RWPE2 (cell line): ENCODE results near the gene BOD1L1.

Experiments
- ATAC-seq: fragments of 200-7000 bp; cut with Tn5 transposase; 3 replicates; pipeline ENCODE4 v1.9.1; 2021; ENCODE audit warnings: low read depth
- DNase-seq: peaks from one replicate; pipeline ENCODE4 v3.0.0-alpha.2; 2020; ENCODE audit warnings: low spot score
- H3K27ac ChIP-seq: fragments of 450-650 bp; 2 replicates; pipeline ENCODE4 v1.5.1; 2017; ENCODE audit warnings: mild to moderate bottlenecking; ENCODE audit not compliant: poor library complexity, severe bottlenecking
- H3K27me3 ChIP-seq: fragments of 250-450 bp; sonication (Bioruptor Pico); 2 replicates; pipeline ENCODE4 v1.5.1; 2021; ENCODE audit warnings: mild to moderate bottlenecking, moderate library complexity; ENCODE audit not compliant: insufficient read depth, poor library complexity, severe bottlenecking
- H3K36me3 ChIP-seq: fragments of 250-450 bp; sonication (Bioruptor Pico); 2 replicates; pipeline ENCODE4 v1.5.1; 2020; ENCODE audit warnings: low read depth, mild to moderate bottlenecking, moderate library complexity
- H3K4me1 ChIP-seq: fragments of 250-450 bp; sonication (Bioruptor Pico); 2 replicates; pipeline ENCODE4 v1.5.1; 2021; ENCODE audit warnings: mild to moderate bottlenecking, moderate library complexity; ENCODE audit not compliant: insufficient read depth, poor library complexity, severe bottlenecking
- H3K4me3 ChIP-seq: fragments of 250-450 bp; sonication (Bioruptor Pico); 2 replicates; pipeline ENCODE4 v1.5.1; 2021; ENCODE audit warnings: mild to moderate bottlenecking, moderate library complexity; ENCODE audit not compliant: severe bottlenecking
- H3K9me3 ChIP-seq: fragments of 250-450 bp; sonication (Bioruptor Pico); 2 replicates; pipeline ENCODE4 v1.5.1; 2021; ENCODE audit warnings: mild to moderate bottlenecking, moderate library complexity; ENCODE audit not compliant: severe bottlenecking
- CTCF ChIP-seq: fragments of 450-650 bp; IDR thresholded peaks from one replicate; pipeline ENCODE4 v1.5.1; 2017; ENCODE audit warnings: mild to moderate bottlenecking, moderate library complexity; ENCODE audit not compliant: poor library complexity, severe bottlenecking

The BOD1L1 gene

DNA sequence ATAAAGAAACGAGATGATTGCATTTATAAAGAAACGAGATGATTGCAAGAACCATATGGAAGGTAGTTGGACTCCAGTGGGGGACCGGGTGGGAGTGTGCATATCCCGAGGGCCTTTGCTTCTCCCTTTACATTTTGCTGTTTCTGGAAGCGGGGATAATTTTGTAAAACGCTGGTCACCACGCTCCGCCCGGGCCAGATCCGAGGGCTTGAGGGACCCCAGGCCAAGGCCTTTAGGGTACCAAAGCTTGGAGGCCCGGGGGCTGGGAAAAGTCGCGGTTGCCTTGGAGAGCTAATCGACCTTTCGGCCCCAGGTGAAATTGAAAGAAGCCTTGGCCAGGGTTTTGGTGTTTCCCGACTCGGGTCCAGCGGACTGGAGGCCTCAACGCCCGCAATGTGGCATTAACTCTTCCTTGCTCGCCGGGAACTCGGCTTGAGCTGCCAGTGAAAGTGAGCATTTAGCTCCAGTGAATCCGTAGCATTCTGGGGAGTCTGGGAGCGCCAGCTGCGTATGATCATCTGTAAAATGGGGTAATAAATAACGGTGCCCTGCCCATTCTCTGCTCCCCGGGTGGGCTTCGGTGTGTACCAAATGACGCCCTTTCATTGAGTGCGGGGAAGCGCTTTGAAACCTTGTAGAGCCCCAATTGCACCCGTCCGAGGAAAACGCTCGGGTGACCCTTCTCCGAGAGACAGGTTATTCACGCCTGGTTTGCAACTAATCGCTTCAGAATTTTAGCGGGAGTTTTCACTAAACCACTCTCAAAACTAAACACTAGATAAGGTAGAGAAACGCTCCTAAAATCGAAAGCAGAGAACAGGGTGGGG is 87.7 kb downstream of the BOD1L1 start:
- no peak overlapping the region for H3K4me3 ChIP-seq
- H3K4me1 ChIP-seq = no peaks in the 10 kb centered on the region
- no peaks in the 10 kb centered on the region for H3K9me3 ChIP-seq
- TF ChIP-seq CTCF = no peak
- H3K27me3 ChIP-seq = peaks cover 98% of the 10 kb centered on the region
- no peak overlapping the region for H3K27ac ChIP-seq
- no peaks in the 10 kb centered on the region for H3K36me3 ChIP-seq
- ATAC-seq (no peak), DNase-seq (no peak)

- H3K4me1 ChIP-seq = no peaks in the 10 kb centered on the region
These were observed 88.4 kb downstream of the BOD1L1 start for GRCh38 chr4:13539047-13539618.

GRCh38 chr4:13538427-13538973 is 89.0 kb downstream of the BOD1L1 start:
- Histone ChIP-seq H3K36me3 (no peaks in the 10 kb centered on the region), H3K4me1 (no peaks in the 10 kb centered on the region), H3K4me3 (no peak overlapping the region), H3K9me3 (no peaks in the 10 kb centered on the region), H3K27ac (no peak overlapping the region), H3K27me3 (peaks cover 100% of the 10 kb centered on the region)
- TF ChIP-seq CTCF = no peak
- ATAC-seq (no peak), DNase-seq (no peak)

More at GRCh38 chr4:13539047-13539618, 88.4 kb downstream of the BOD1L1 start:
- H3K27ac ChIP-seq = no peak overlapping the region
- ATAC-seq (no peak), DNase-seq (peak; percentile 38)
- H3K4me3 ChIP-seq = no peak overlapping the region
- H3K36me3 ChIP-seq = no peaks in the 10 kb centered on the region
- no peak for TF ChIP-seq CTCF
- H3K9me3 ChIP-seq = no peaks in the 10 kb centered on the region
- H3K27me3 ChIP-seq = peaks cover 100% of the 10 kb centered on the region

DNA sequence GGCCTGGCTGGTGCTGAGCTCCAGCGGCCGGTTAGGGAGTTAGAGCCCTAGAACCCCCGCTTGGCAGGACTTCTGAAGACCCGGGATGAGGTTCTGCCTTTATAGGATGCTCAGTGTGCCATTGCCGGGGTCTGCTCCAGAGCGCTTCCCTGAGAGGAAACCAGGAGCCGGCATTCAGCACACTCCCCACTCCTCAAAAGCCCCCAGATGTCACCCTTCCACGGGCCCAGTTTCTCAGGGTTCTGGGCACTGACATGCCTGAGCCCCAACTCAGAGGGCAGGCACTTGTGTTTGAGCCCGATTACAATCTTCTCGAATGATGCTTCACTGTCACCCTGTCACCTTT is 89.7 kb downstream of the BOD1L1 start:
- Histone ChIP-seq H3K4me3 (no peak overlapping the region), H3K36me3 (no peaks in the 10 kb centered on the region), H3K27me3 (peaks cover 98% of the 10 kb centered on the region), H3K27ac (no peak overlapping the region), H3K9me3 (no peaks in the 10 kb centered on the region), H3K4me1 (no peaks in the 10 kb centered on the region)
- DNase-seq (no peak), ATAC-seq (no peak)
- TF ChIP-seq CTCF = no peak
